ENCODE data around the gene SMARCA2. TPM values are rescaled to one million over a fixed set of nuclear protein-coding genes. Genes with fewer than 3 reads are reported as not detected.

SMARCA2 gene
- total RNA-seq, 1 donor from 2014 or later = 160 TPM

- Histone ChIP-seq H3K36me3 (peaks cover 15 to 22% of the 10 kb centered on the region in 2 donors), H3K27me3 (no peaks in the 10 kb centered on the region), H3K27ac (no peak overlapping the region), H3K4me3 (no peak overlapping the region), H3K4me1 (peaks cover 0 to 8% of the 10 kb centered on the region in 2 donors), H3K9me3 (no peaks in the 10 kb centered on the region)
- TF ChIP-seq CTCF (IDR thresholded peaks at IDR 0.05) = no peak
- DNase-seq (ENCODE audit: low spot score in 2 of 2) = no peak
- intact Hi-C loops (cut with DNase I) = no loop called here
Measured at GRCh38 chr9:2164268-2164667, 149.1 kb downstream of the SMARCA2 start.

- Histone ChIP-seq H3K36me3 (peaks cover 22 to 27% of the 10 kb centered on the region in 2 donors), H3K4me3 (no peak overlapping the region)
- intact Hi-C loops (cut with DNase I) = no loop called here
Measured at GRCh38 chr9:2166203-2166602, 151.1 kb downstream of the SMARCA2 start.

DNA sequence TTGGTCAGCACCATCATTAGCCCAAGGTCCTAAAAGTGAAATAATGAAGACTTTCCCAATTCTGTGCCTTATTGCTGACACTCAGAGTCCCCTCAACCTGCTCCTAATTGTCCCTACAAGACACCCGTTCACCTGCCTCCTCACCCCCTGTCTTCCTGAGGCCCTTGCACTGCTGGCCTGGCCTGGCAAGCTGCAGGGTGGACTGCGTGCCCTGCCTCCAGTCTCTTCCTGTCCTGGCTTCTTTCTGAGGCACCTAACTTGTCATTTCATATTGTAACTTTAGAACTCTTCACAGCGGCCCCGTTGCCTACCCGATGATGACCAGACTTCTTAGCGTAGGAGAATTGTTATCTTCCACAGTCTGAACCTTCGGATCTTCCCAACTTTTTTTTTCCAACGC is 153.9 kb downstream of the SMARCA2 start:
- intact Hi-C loops (cut with DNase I) = no loop called here
- H3K36me3 ChIP-seq = peaks cover 16 to 28% of the 10 kb centered on the region in 2 donors

More at GRCh38 chr9:2166203-2166602, 151.1 kb downstream of the SMARCA2 start:
- Histone ChIP-seq H3K27ac (no peak overlapping the region), H3K9me3 (no peaks in the 10 kb centered on the region), H3K4me1 (no peaks in the 10 kb centered on the region), H3K27me3 (no peaks in the 10 kb centered on the region)
- no peak for DNase-seq (ENCODE audit: low spot score in 2 of 2)
- TF ChIP-seq CTCF (IDR thresholded peaks at IDR 0.05) = no peak

GRCh38 chr9:2170722-2171121 is 155.6 kb downstream of the SMARCA2 start:
- intact Hi-C loops (cut with DNase I) = no loop called here

More for the DNA sequence above, 153.9 kb downstream of the SMARCA2 start:
- Histone ChIP-seq H3K4me3 (no peak overlapping the region), H3K9me3 (no peaks in the 10 kb centered on the region), H3K27me3 (no peaks in the 10 kb centered on the region), H3K4me1 (no peaks in the 10 kb centered on the region), H3K27ac (no peak overlapping the region)
- no peak for DNase-seq (ENCODE audit: low spot score in 2 of 2)
- no peak for TF ChIP-seq CTCF (IDR thresholded peaks at IDR 0.05)

GRCh38 chr9:2173170-2173569 is 158.0 kb downstream of the SMARCA2 start:
- no peaks in the 10 kb centered on the region for H3K4me1 ChIP-seq
- no peaks in the 10 kb centered on the region for H3K9me3 ChIP-seq
- no peak for DNase-seq (ENCODE audit: low spot score in 2 of 2)
- H3K4me3 ChIP-seq = no peak overlapping the region
- no peaks in the 10 kb centered on the region for H3K27me3 ChIP-seq
- no peak for TF ChIP-seq CTCF (IDR thresholded peaks at IDR 0.05)
- intact Hi-C loops (cut with DNase I) = no loop called here
- no peak overlapping the region for H3K27ac ChIP-seq
- H3K36me3 ChIP-seq = peaks cover 17 to 21% of the 10 kb centered on the region in 2 donors

More at GRCh38 chr9:2170722-2171121, 155.6 kb downstream of the SMARCA2 start:
- Histone ChIP-seq H3K36me3 (peaks cover 16 to 28% of the 10 kb centered on the region in 2 donors), H3K9me3 (no peaks in the 10 kb centered on the region), H3K27me3 (no peaks in the 10 kb centered on the region), H3K4me3 (no peak overlapping the region), H3K27ac (no peak overlapping the region), H3K4me1 (no peaks in the 10 kb centered on the region)
- no peak for TF ChIP-seq CTCF (IDR thresholded peaks at IDR 0.05)
- no peak for DNase-seq (ENCODE audit: low spot score in 2 of 2)

DNA sequence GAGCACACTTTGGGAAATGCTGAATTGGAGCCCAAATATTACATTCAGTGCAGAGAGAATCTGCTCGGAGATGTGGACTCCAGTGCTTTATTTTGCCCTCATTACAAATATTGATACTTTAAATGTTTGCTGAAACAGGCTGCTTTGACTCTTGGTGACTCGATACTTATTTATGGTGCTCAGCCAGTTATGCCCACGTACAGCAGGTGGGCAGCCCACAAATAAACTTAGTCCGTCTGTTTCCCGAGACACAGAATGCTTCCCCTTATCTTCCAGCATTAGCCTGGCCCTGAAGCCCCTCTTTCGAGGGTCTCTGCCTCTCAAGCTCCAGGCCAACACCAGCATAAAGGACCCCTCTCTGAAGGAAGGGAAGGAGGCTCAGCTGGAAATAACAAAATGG is 158.7 kb downstream of the SMARCA2 start:
- DNase-seq (ENCODE audit: low spot score in 2 of 2) = no peak
- no peak overlapping the region for H3K27ac ChIP-seq
- TF ChIP-seq CTCF (IDR thresholded peaks at IDR 0.05) = no peak
- peaks cover 16 to 17% of the 10 kb centered on the region in 2 donors for H3K36me3 ChIP-seq
- H3K9me3 ChIP-seq = no peaks in the 10 kb centered on the region
- no peaks in the 10 kb centered on the region for H3K4me1 ChIP-seq
- no peak overlapping the region for H3K4me3 ChIP-seq
- intact Hi-C loops (cut with DNase I) = no loop called here
- no peaks in the 10 kb centered on the region for H3K27me3 ChIP-seq

Data from ascending aorta (tissue), 2 donors.